IPS-15b (cell line): ENCODE data around the gene BEND6.

Experiments used
- H3K27me3 ChIP-seq: one replicate; pipeline ENCODE4 v1.6.1; 2013; ENCODE audit warnings: low read length; ENCODE audit not compliant: control insufficient read depth, insufficient read depth
- H3K36me3 ChIP-seq: one replicate; pipeline ENCODE4 v1.6.1; 2013; ENCODE audit warnings: low read length; ENCODE audit not compliant: control insufficient read depth, insufficient read depth
- H3K4me1 ChIP-seq: one replicate; pipeline ENCODE4 v1.6.1; 2013; ENCODE audit warnings: mild to moderate bottlenecking, low read length; ENCODE audit not compliant: control insufficient read depth, insufficient read depth
- H3K4me3 ChIP-seq: one replicate; pipeline ENCODE4 v1.5.1; 2013; ENCODE audit warnings: low read depth, low read length
- H3K9ac ChIP-seq: one replicate; pipeline ENCODE4 v1.6.1; 2013; ENCODE audit warnings: low read depth, mild to moderate bottlenecking, low read length
- H3K9me3 ChIP-seq: one replicate; pipeline ENCODE4 v1.6.1; 2013; ENCODE audit warnings: mild to moderate bottlenecking, low read length; ENCODE audit not compliant: control insufficient read depth, insufficient read depth

The BEND6 gene

DNA sequence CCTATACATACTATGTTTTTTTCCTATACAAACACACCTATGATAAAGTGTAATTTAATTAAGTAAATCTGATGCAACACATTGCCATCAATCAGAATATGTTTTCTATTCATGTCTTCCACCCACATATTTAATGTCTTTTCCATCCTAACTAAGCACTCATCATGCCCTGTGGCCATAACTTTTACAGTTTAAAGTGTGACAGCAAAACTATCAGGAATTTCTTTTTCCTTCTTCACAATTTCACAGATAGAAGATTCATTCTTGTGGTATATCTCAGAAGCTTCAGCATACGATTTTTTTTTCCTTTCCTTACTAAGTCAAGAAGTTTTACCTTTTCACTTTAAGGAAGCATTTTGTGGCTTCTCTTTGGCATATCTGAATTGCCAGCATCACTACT, 7.0 kb upstream of the BEND6 start:
- H3K9ac ChIP-seq, result no peak overlapping the region

DNA sequence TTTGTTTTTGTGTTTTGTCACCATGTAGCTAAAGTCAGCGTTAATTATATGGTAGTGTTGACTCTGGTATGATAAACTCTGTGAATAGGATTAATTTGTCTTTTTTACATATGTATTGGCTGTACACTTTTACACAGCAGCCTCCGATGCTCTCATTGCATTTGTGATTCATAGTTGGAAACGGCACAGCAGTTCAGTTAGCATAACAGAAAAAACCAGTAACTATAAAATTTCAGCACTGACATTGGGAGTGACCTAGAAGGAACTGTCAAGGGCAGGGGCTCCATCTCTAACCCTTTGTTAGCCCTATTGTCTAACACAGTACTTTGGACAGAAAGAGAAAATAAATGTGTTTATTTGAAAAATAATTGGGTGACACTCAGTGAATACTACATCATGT, 5.6 kb upstream of the BEND6 start:
- H3K36me3 ChIP-seq, result no peaks in the 10 kb centered on the region
- no peaks in the 10 kb centered on the region for H3K9me3 ChIP-seq
- H3K9ac ChIP-seq, result no peak overlapping the region
- H3K27me3 ChIP-seq, result peaks cover 19% of the 10 kb centered on the region
- peaks cover 4% of the 10 kb centered on the region for H3K4me1 ChIP-seq
- H3K4me3 ChIP-seq, result no peak overlapping the region

More for the DNA sequence above, 7.0 kb upstream of the BEND6 start:
- H3K36me3 ChIP-seq, result no peaks in the 10 kb centered on the region
- peaks cover 6% of the 10 kb centered on the region for H3K27me3 ChIP-seq
- no peak overlapping the region for H3K4me3 ChIP-seq
- H3K4me1 ChIP-seq, result no peaks in the 10 kb centered on the region
- no peaks in the 10 kb centered on the region for H3K9me3 ChIP-seq

DNA sequence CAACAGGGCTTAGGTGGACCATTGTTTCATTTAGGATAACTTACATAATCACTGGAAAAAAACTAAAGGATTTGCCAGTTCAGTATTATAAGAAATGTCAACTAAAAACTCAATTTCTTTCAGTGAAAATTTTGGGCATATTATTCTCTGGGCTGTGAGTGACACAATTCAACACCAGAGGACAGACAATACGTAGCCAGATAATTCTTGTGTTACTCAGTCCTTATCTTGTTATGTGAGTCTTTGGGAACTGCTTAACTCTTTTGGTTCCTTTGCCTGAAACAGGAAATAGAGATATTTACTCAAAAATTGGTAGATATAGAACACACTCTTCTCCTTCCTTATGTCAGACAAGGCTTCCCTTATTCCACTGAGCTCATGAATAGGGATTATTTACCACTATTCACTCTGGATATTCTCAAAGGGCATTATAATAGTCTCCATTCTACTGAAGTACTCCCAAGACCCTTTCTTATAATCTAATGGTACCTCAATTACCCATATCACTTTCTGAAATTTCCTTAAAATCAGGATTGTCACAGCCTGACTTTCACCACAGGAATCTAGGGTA, 4.9 kb upstream of the BEND6 start:
- Histone ChIP-seq H3K4me3 (no peak overlapping the region), H3K27me3 (peaks cover 20% of the 10 kb centered on the region), H3K9ac (no peak overlapping the region), H3K36me3 (no peaks in the 10 kb centered on the region), H3K9me3 (no peaks in the 10 kb centered on the region), H3K4me1 (peaks cover 4% of the 10 kb centered on the region)

DNA sequence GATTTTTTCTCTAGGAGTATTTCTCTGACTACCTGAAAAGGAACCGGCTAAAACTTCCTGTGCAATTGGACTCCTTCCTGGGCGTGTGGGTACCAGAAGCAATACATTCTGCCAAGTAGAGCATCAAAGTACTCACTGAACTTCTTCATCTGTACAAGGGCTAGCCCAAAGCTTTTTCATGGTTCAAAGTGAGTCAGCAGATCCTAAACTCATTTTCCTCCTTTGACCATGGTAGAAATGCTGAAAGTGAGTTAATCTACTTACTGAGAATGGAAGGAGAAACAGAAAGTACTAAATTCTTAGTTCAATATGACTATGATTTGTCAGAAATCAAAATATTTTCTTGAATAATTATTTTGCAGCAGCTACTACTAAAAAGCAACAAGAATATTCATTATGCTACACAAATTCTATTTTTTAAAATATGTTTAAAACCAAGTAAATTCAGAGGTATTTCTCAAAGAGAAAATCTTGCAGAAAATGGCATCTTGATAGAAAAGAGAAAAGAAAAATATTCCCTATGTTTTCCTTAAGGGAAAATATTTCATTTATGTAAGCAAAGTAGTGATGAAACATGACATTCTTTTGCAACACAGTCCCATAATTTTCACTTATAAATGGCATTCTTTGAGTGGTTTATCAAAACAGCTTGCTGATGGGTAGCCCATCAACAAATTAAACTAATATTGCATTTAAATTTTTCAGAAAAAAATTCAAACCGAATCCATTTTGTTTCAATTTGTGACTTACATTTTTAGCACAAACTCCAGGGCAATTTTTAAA, 3.7 kb upstream of the BEND6 start:
- Histone ChIP-seq H3K36me3 (no peaks in the 10 kb centered on the region), H3K9ac (no peak overlapping the region), H3K9me3 (no peaks in the 10 kb centered on the region), H3K27me3 (peaks cover 21% of the 10 kb centered on the region), H3K4me1 (peaks cover 5% of the 10 kb centered on the region), H3K4me3 (no peak overlapping the region)

DNA sequence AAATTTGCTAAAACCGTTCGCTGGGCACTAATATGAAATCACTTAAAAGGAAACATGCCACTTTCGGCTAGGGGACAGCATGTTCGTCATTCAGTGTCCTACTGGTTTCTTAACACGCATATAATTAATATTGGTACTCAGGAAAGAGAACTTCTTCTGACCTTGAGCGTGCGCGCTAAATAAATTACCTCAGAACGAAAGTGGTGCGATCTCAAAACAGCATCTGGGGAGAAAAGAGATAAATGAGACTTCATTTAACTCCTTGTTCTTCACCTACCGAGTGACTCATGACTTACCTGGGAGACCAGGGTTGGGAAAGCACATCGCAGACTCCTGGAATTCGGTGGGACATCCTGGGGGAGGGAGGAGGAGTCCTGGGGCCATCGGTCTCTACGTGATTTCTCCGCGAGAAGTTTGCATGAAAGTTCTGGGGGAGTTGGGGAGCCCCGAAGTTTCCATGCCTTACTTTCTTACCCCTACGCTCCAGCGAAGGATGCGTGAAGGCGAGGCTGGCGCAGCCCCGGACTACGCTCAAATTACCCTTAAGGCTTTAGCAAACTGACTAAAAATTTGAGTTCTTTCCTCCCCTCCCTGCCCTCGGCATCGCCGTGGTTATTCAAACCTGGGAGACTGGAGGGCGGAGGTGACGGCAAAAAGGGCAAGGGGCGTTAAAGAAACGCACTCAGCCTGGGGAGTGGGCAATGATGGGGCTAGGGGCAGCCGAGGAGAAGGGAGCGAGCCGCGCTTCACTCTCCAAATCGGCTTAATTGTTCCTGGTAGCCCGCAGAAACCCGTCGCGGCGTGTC, 1.1 kb upstream of the BEND6 start:
- Histone ChIP-seq H3K27me3 (peaks cover 28% of the 10 kb centered on the region), H3K36me3 (no peaks in the 10 kb centered on the region), H3K4me1 (peaks cover 7% of the 10 kb centered on the region), H3K4me3 (peak overlapping the region; percentile 96), H3K9ac (peak overlapping the region; percentile 83), H3K9me3 (no peaks in the 10 kb centered on the region)

DNA sequence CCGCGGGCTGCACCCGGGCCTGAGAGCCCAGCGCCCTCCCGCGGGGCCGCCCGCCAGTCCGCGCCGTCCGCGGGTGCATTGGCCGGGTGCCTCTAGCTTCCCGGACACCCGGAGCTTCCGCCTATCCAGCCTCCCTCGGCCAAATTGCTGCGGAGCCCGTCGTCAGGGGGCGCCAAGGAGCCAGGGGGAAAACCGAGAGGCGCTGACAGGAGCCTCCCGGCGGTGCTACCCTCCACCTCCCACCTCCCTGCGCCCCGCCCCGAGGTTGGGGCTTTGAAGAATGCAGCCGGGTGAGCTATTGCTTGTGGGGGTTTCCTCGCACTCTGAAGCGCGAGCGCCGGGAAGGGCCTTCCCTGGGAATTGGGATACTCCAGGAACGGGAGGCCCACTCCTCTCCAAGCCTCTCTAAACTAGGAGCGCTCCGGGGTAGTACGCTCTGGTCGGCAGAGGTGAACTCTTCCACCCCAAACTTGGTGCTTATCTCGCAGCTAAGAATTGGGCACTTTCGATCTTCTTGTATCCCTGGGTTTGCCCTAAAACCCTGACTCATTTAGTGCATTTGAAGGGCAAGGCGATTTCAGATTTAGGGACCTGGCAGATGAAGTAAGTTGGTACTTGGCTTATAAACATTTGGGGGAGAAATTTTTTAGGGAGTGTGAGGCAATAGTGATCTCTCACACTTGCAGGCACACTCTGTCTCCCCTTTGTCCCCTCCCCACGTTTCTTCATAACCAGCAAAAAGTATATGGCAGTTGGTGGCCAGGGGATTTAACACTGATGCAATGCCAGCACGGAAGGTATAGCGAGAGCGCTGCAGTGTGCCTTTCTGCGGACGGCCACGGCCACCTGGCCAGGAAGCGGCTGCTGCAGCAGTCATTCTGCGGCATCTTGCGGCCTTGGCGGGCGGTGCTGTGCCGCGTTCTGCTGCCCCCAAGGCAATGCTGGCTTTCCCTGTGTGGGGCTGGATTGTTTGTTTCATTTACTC, 556 bp downstream of the BEND6 start:
- Histone ChIP-seq H3K4me3 (peak overlapping the region; percentile 66), H3K27me3 (peaks cover 28% of the 10 kb centered on the region), H3K9me3 (no peaks in the 10 kb centered on the region), H3K36me3 (no peaks in the 10 kb centered on the region), H3K4me1 (peaks cover 7% of the 10 kb centered on the region), H3K9ac (peak overlapping the region; percentile 27)

DNA sequence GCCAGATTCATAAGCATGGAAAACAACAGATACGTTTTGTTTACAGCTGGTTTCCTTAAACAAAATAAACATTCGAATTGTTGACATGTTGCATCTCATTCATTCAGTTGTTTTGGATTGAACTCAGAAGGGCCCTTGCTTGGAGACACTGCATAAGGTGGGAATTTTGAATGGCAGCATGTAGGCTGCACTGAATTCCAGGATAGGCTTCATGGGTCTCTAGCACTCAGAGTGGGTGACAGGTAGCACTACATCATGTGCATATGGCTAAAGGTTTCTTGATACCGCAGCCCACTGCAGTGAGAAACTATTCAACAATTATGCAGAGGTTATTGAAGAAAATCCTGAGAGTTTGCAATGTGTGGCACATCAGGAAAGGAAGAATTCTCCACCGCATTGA, 1.6 kb downstream of the BEND6 start:
- peaks cover 7% of the 10 kb centered on the region for H3K4me1 ChIP-seq

DNA sequence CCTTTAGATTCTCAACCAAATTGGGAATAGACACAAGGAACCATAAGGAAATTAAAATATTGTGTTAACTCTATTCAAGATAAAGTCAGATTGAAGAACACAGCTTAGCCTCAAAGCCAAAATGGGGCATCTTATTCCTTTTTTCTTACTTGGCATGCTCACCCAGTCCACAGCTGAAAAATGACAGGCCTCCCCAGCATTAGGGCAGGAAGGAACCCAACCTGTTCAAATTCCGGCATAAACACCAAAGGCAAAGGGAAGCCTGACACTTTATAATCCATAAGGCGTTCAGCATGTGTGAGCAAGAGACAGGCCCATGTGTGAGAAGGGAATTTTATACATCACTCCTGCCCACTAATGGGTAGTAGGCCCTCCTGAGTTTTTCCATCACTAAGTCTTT, 2.9 kb downstream of the BEND6 start:
- Histone ChIP-seq H3K4me1 (peaks cover 7% of the 10 kb centered on the region), H3K9ac (no peak overlapping the region), H3K9me3 (no peaks in the 10 kb centered on the region), H3K27me3 (peaks cover 23% of the 10 kb centered on the region), H3K4me3 (no peak overlapping the region), H3K36me3 (no peaks in the 10 kb centered on the region)

More for the DNA sequence above, 1.6 kb downstream of the BEND6 start:
- Histone ChIP-seq H3K4me3 (peak overlapping the region; percentile 9), H3K27me3 (peaks cover 28% of the 10 kb centered on the region), H3K9ac (no peak overlapping the region), H3K9me3 (no peaks in the 10 kb centered on the region), H3K36me3 (no peaks in the 10 kb centered on the region)

DNA sequence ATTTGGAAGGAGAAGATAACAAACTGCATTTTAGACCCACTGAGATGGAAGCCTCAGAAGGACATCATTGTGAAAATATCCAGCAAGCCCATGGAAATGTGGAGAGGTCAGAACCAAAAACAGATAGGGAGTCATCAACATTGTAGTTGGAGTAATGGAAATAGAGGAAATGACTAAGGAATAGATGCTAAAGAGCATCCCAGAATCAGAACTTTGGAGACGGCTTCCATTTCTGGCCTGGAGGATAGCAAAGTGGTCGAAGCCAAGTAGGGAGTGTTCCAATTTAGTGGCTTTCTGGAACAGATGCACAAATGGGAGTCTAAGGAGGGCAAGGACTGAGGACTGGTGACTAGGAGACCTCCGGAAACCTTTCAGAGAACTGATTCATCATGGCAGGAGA, 3.6 kb downstream of the BEND6 start:
- H3K9me3 ChIP-seq, result no peaks in the 10 kb centered on the region
- no peaks in the 10 kb centered on the region for H3K36me3 ChIP-seq
- H3K4me3 ChIP-seq, result no peak overlapping the region
- peaks cover 17% of the 10 kb centered on the region for H3K27me3 ChIP-seq
- H3K9ac ChIP-seq, result no peak overlapping the region
- H3K4me1 ChIP-seq, result peaks cover 4% of the 10 kb centered on the region

DNA sequence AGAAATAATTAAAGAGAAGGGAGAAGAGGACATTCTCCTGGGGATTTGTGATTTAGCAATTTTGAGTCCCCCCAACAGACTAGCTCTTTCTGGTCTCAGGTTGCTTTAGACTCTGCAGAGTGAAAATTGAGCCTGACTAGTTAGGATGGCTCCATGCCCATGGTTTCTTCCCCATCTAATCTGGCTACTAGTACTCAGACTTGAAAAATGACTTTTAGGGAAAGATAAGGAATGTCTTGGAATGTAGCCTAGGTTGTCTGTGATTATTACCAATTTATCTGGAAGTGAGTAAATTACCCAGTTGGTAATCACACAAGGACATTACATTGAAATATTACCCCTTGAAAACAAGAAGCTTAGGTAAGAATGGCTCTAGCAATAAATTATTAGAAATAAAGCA, 4.2 kb downstream of the BEND6 start:
- Histone ChIP-seq H3K27me3 (peaks cover 11% of the 10 kb centered on the region), H3K9me3 (no peaks in the 10 kb centered on the region), H3K4me3 (no peak overlapping the region)

DNA sequence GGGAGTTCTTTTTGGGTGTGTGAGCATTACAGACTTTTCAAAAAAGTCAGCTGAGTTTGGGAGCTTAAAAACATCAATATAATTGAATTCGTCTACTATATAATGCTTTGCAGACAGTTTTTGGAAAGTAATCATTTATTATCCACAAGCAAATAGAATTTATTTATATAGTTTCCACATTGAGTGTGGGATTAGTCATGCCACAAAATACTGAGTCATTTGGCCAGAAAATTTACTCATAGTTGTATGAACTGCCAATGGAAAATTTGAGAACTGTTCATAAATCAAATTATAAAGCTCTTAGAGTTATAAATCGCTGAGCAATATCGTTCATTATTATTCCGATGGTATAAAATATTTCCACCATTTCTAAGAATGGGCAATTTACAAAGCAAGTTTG, 5.0 kb downstream of the BEND6 start:
- peaks cover 2% of the 10 kb centered on the region for H3K4me1 ChIP-seq
- H3K4me3 ChIP-seq, result no peak overlapping the region
- H3K9me3 ChIP-seq, result no peaks in the 10 kb centered on the region
- peaks cover 8% of the 10 kb centered on the region for H3K27me3 ChIP-seq
- no peaks in the 10 kb centered on the region for H3K36me3 ChIP-seq
- H3K9ac ChIP-seq, result no peak overlapping the region

More for the DNA sequence above, 4.2 kb downstream of the BEND6 start:
- Histone ChIP-seq H3K9ac (no peak overlapping the region), H3K36me3 (no peaks in the 10 kb centered on the region), H3K4me1 (peaks cover 2% of the 10 kb centered on the region)
